GM12878 (cell line): ENCODE results near the gene SCG3. TPM values are rescaled to one million over a fixed set of nuclear protein-coding genes. Genes with fewer than 3 reads are reported as not detected.

Source experiments
- ATAC-seq: fragments of 200-7000 bp; cut with Tn5 transposase; 3 replicates; pipeline ENCODE4 v1.9.1; 2020; ENCODE audit warnings: mild to moderate bottlenecking, moderate library complexity
- BruUV-seq: library from RNA; stranded (reverse); fragments of 400-500 nt; replicated peaks from 2 replicates; lab custom pipeline; 2021; lab: Mats Ljungman, UMichigan
- CTCF ChIA-PET: fragments of 300-600 bp; sonication (Branson Sonifier 250); formaldehyde crosslinking; extraction: SDS; loops from one replicate; lab custom pipeline; 2021; ENCODE audit warnings: inconsistent platforms; lab: Yijun Ruan, JAX
- POLR2A ChIA-PET: fragments of 350-600 bp; formaldehyde crosslinking; extraction: SDS; loops from one replicate; lab custom pipeline; 2021; ENCODE audit warnings: inconsistent platforms; lab: Charles Lee
- RAD21 ChIA-PET: fragments of 300-600 bp; sonication (Branson Sonifier 250); formaldehyde crosslinking; loops from one replicate; lab custom pipeline; 2023; ENCODE audit warnings: antibody characterized with exemption; ENCODE audit not compliant: unreplicated experiment; lab: Charles Lee
- SMC1A ChIA-PET: fragments of 300-600 bp; sonication (Branson Sonifier 250); formaldehyde crosslinking; loops from one replicate; lab custom pipeline; 2023; ENCODE audit not compliant: unreplicated experiment, uncharacterized antibody; lab: Charles Lee
- DNase-seq: peaks from one replicate; pipeline ENCODE4 v3.0.0-alpha.2; 2011; ENCODE audit warnings: low read depth, low spot score
- FAIRE-seq: peaks from 3 replicates; lab custom pipeline; 2011; peaks lifted over from hg19 to GRCh38; lab: Jason Lieb, UNC
- H2AFZ ChIP-seq: 2 replicates; pipeline ENCODE4 v1.6.0; 2011; ENCODE audit warnings: low read depth, low read length, control low read depth; ENCODE audit not compliant: control insufficient read depth
- H3K27ac ChIP-seq: 2 replicates; pipeline ENCODE4 v1.5.1; 2011; ENCODE audit warnings: control low read depth; ENCODE audit not compliant: control insufficient read depth, insufficient read depth
- H3K27me3 ChIP-seq, 2 experiments: replicated peaks in 1 of 2; 2 replicates each; pipeline versions ENCODE4 v1.6.0 to v1.6.1; 2011; ENCODE audit warnings: low read length in 1 of 2; ENCODE audit not compliant: control insufficient read depth in 2 of 2, insufficient read depth in 2 of 2
- H3K36me3 ChIP-seq, 2 experiments: 2 replicates each; pipeline ENCODE4 v1.5.1; 2011; ENCODE audit warnings: low read length in 1 of 2; ENCODE audit not compliant: control insufficient read depth in 2 of 2, insufficient read depth in 2 of 2
- H3K4me1 ChIP-seq: 2 replicates; pipeline ENCODE4 v1.6.1; 2011; ENCODE audit warnings: mild to moderate bottlenecking, low read length, moderate library complexity, mixed read lengths; ENCODE audit not compliant: control insufficient read depth, insufficient read depth
- H3K4me2 ChIP-seq: 2 replicates; pipeline ENCODE4 v1.6.0; 2011; ENCODE audit warnings: control low read depth; ENCODE audit not compliant: control insufficient read depth, insufficient read depth
- H3K4me3 ChIP-seq: fragments of 200-600 bp; sonication (generic); 2 replicates; pipeline ENCODE4 v1.5.1; 2016
- H3K79me2 ChIP-seq: 2 replicates; pipeline ENCODE4 v1.6.0; 2011; ENCODE audit warnings: low read length; ENCODE audit not compliant: control insufficient read depth, insufficient read depth
- H3K9ac ChIP-seq: 2 replicates; pipeline ENCODE4 v1.8.0; 2011; ENCODE audit warnings: low read length, control low read depth, mixed read lengths; ENCODE audit not compliant: control insufficient read depth, insufficient read depth
- H3K9me3 ChIP-seq: replicated peaks from 3 replicates; pipeline ENCODE4 v1.5.1; 2011; ENCODE audit warnings: mild to moderate bottlenecking, low read length; ENCODE audit not compliant: control insufficient read depth, insufficient read depth
- H4K20me1 ChIP-seq: 2 replicates; pipeline ENCODE4 v1.6.0; 2011; ENCODE audit not compliant: control insufficient read depth, insufficient read depth
- BRCA1 ChIP-seq: IDR thresholded peaks from 2 replicates; pipeline ENCODE4 v1.6.1; 2011; ENCODE audit warnings: low read depth, low read length, improper control_type of control experiment
- CBFB ChIP-seq: IDR thresholded peaks from 2 replicates; pipeline ENCODE4 v1.6.1; 2016; ENCODE audit warnings: antibody characterized with exemption, low read depth
- GABPA ChIP-seq: IDR thresholded peaks from 2 replicates; pipeline ENCODE4 v1.6.1; 2014; ENCODE audit warnings: antibody characterized with exemption, low read depth, mild to moderate bottlenecking, inconsistent platforms
- GATAD2B ChIP-seq: fragments of 450-650 bp; conservative IDR thresholded peaks from 2 replicates; pipeline ENCODE4 v1.6.1; 2017; ENCODE audit warnings: low read depth, mild to moderate bottlenecking, moderate library complexity
- KAT2A ChIP-seq: conservative IDR thresholded peaks from 2 replicates; pipeline ENCODE4 v1.6.1; 2011; ENCODE audit warnings: low read depth, low read length; ENCODE audit not compliant: control insufficient read depth
- MEF2A ChIP-seq: IDR thresholded peaks from 2 replicates; pipeline ENCODE4 v1.6.1; 2011; ENCODE audit warnings: low read depth, mild to moderate bottlenecking, low read length, moderate library complexity; ENCODE audit not compliant: insufficient read depth
- MXI1 ChIP-seq: fragments of 150-350 bp; IDR thresholded peaks from 2 replicates; pipeline ENCODE4 v1.6.1; 2011; ENCODE audit warnings: low read depth, mild to moderate bottlenecking, inconsistent platforms, low read length, improper control_type of control experiment
- NR2C1 ChIP-seq: fragments of 450-650 bp; IDR thresholded peaks from 2 replicates; pipeline ENCODE4 v1.6.1; 2017; ENCODE audit warnings: antibody characterized with exemption, mild to moderate bottlenecking, moderate library complexity
- PAX5 ChIP-seq: IDR thresholded peaks from 2 replicates; pipeline ENCODE4 v1.6.1; 2011; ENCODE audit warnings: low read depth, low read length, borderline replicate concordance
- POU2F2 ChIP-seq: IDR thresholded peaks from 3 replicates; pipeline ENCODE4 v1.6.1; 2011; ENCODE audit warnings: low read depth, mild to moderate bottlenecking, low read length, borderline replicate concordance
- WGBS: methylation state at CpG from one replicate; pipeline ENCODE4 v1.1.6; 2016; ENCODE audit warnings: low lambda C conversion rate; ENCODE audit not compliant: insufficient replicate concordance, insufficient coverage; ENCODE audit errors: missing lambda C conversion rate; 5-methylcytosine and 5-hydroxymethylcytosine counted together
- in situ Hi-C: fragments of 300-500 bp; cut with MboI; formaldehyde crosslinking; loops from 9 replicates; pipeline ENCODE4 v1.14.3; 2018; ENCODE audit warnings: mixed read lengths
- intact Hi-C: fragments of 100-400 bp; cut with micrococcal nuclease; formaldehyde crosslinking; loops from one replicate; pipeline ENCODE4 v1.14.2; 2022; ENCODE audit not compliant: unreplicated experiment
- polyA plus RNA-seq, 11 experiments: library from polyadenylated mRNA; depleted of rRNA in 4 of 11; unstranded in 6 of 11; stranded (reverse) in 5 of 11; fragments of >200 nt; fragmentation: Nextera tagmentation in 4 of 11; fragmentation: Illumina TruSeq in 1 of 11; extraction: Ambion mirVana in 4 of 11; extraction: Trizol in 1 of 11; gene quantifications; 1 replicate in 1 of 11; 2 replicates in 10 of 11; pipeline versions ENCODE4 v1.2.1 to v1.2.3, GENCODE V29; 2011 to 2016; ENCODE audit warnings: inconsistent platforms in 2 of 11, missing spikeins in 2 of 11, low read depth in 1 of 11
- total RNA-seq, 4 experiments: library from RNA; depleted of rRNA in 3 of 4; stranded (reverse); fragments of >200 nt in 3 of 4; fragmentation: Illumina TruSeq in 1 of 4; extraction: Trizol in 1 of 4; gene quantifications; 2 replicates each; pipeline versions ENCODE4 v1.2.1 to v1.2.3, GENCODE V29; 2013 to 2021
- TF ChIP-seq, protein P1 (sequence below): IDR thresholded peaks from 2 replicates; pipeline ENCODE4 v1.6.1; 2012; ENCODE audit warnings: low read depth, low read length, improper control_type of control experiment
- TF ChIP-seq, protein P2 (sequence below): fragments of 450-650 bp; IDR thresholded peaks from 2 replicates; pipeline ENCODE4 v1.6.1; 2018; ENCODE audit warnings: mild to moderate bottlenecking, low read depth, moderate library complexity; ENCODE audit not compliant: partially characterized antibody
- TF ChIP-seq, protein P3 (sequence below): IDR thresholded peaks from 2 replicates; pipeline ENCODE4 v1.6.1; 2011; ENCODE audit warnings: low read depth, mild to moderate bottlenecking, low read length, moderate library complexity, borderline replicate concordance; ENCODE audit errors: extremely low read depth
- TF ChIP-seq, protein P4 (sequence below): fragments of 450-650 bp; IDR thresholded peaks from 2 replicates; pipeline ENCODE4 v1.6.1; 2017; ENCODE audit warnings: borderline replicate concordance
- TF ChIP-seq, protein P5 (sequence below): IDR thresholded peaks from 2 replicates; pipeline ENCODE4 v1.6.1; 2011; ENCODE audit warnings: low read depth, low read length, improper control_type of control experiment, borderline replicate concordance
- TF ChIP-seq, protein P6 (sequence below): fragments of 450-650 bp; IDR thresholded peaks from 2 replicates; pipeline ENCODE4 v1.6.1; 2017; ENCODE audit warnings: low read depth, mild to moderate bottlenecking, moderate library complexity

The SCG3 gene
- total and polyA plus RNA-seq, 10 of the 15 experiments (the other 5 are each of a cell fraction or from before 2014, with no cell fraction given): 0.03 to 0.15 (median 0.04) TPM; not detected in 7

DNA sequence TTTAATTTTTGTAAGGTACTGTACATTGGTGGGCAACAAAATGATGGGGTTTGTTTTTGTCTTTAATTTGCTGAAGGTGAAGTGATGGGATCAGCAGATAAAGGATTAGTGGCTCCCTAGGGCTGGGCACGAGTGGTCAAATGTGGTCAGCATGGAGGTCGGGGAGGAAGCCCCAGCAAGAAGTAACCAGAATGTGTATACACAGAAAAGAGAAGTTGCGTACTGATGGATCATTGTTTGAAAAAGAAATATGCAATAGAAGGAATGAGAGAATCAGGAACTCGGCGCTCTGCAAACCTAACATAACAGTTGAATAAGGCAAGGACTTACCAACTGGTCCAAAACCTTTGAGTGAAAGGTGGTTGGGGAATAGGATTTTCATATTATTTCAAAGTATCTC is 71.6 kb downstream of the SCG3 start:
- H3K9me3 ChIP-seq: no peaks in the 10 kb centered on the region
- H3K27me3 ChIP-seq: peaks cover 0 to 2% of the 10 kb centered on the region in 2 experiments; a peak in 1 of 4 replicates
- H3K9ac ChIP-seq: no peak overlapping the region
- no peaks in the 10 kb centered on the region for H3K79me2 ChIP-seq
- H3K4me3 ChIP-seq: no peak overlapping the region
- no peak overlapping the region for H2AFZ ChIP-seq
- ChIA-PET SMC1A (interaction anchor here (0.8 kb wide), 1 partner anchor 107 kb away, joined by 3 read pairs; no protein-coding TSS in a partner anchor), POLR2A (no interaction called here), RAD21 (interaction anchor here (1.5 to 2.0 kb wide), 2 partner anchors 16 to 64 kb away, joined by 6 to 7 read pairs; no protein-coding TSS in a partner anchor), CTCF (interaction anchor here (1.5 kb wide), 1 partner anchor 8 kb away, joined by 4 read pairs; no protein-coding TSS in a partner anchor)
- H4K20me1 ChIP-seq: no peaks in the 10 kb centered on the region
- no peak overlapping the region; the same call in 1 of the 2 replicates for H3K4me2 ChIP-seq
- no peaks in the 10 kb centered on the region for H3K36me3 ChIP-seq
- FAIRE-seq (no peak), ATAC-seq (no peak), DNase-seq (no peak)
- WGBS: 86% methylated on average over 5 of the region's 5 CpGs
- no peaks in the 10 kb centered on the region for H3K4me1 ChIP-seq
- H3K27ac ChIP-seq: no peak overlapping the region
- in situ Hi-C loops (no loop called here), intact Hi-C loops (loop anchor here (2.0 kb wide), 1 partner anchor 20 kb away; no protein-coding TSS in a partner anchor)
- no TSS peak for BruUV-seq
- no peak for TF ChIP-seq BRCA1
- TF ChIP-seq MEF2A: no peak
- TF ChIP-seq, protein P1, sequence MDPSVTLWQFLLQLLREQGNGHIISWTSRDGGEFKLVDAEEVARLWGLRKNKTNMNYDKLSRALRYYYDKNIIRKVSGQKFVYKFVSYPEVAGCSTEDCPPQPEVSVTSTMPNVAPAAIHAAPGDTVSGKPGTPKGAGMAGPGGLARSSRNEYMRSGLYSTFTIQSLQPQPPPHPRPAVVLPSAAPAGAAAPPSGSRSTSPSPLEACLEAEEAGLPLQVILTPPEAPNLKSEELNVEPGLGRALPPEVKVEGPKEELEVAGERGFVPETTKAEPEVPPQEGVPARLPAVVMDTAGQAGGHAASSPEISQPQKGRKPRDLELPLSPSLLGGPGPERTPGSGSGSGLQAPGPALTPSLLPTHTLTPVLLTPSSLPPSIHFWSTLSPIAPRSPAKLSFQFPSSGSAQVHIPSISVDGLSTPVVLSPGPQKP: no peak
- no peak for TF ChIP-seq MXI1
- no peak for TF ChIP-seq PAX5
- TF ChIP-seq GABPA: no peak
- TF ChIP-seq, protein P2, sequence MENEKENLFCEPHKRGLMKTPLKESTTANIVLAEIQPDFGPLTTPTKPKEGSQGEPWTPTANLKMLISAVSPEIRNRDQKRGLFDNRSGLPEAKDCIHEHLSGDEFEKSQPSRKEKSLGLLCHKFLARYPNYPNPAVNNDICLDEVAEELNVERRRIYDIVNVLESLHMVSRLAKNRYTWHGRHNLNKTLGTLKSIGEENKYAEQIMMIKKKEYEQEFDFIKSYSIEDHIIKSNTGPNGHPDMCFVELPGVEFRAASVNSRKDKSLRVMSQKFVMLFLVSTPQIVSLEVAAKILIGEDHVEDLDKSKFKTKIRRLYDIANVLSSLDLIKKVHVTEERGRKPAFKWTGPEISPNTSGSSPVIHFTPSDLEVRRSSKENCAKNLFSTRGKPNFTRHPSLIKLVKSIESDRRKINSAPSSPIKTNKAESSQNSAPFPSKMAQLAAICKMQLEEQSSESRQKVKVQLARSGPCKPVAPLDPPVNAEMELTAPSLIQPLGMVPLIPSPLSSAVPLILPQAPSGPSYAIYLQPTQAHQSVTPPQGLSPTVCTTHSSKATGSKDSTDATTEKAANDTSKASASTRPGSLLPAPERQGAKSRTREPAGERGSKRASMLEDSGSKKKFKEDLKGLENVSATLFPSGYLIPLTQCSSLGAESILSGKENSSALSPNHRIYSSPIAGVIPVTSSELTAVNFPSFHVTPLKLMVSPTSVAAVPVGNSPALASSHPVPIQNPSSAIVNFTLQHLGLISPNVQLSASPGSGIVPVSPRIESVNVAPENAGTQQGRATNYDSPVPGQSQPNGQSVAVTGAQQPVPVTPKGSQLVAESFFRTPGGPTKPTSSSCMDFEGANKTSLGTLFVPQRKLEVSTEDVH: no peak
- TF ChIP-seq GATAD2B: no peak
- no peak for TF ChIP-seq NR2C1
- TF ChIP-seq CBFB: no peak
- TF ChIP-seq, protein P3, sequence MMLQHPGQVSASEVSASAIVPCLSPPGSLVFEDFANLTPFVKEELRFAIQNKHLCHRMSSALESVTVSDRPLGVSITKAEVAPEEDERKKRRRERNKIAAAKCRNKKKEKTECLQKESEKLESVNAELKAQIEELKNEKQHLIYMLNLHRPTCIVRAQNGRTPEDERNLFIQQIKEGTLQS: no peak
- TF ChIP-seq KAT2A: no peak
- TF ChIP-seq POU2F2: no peak
- TF ChIP-seq, protein P4, sequence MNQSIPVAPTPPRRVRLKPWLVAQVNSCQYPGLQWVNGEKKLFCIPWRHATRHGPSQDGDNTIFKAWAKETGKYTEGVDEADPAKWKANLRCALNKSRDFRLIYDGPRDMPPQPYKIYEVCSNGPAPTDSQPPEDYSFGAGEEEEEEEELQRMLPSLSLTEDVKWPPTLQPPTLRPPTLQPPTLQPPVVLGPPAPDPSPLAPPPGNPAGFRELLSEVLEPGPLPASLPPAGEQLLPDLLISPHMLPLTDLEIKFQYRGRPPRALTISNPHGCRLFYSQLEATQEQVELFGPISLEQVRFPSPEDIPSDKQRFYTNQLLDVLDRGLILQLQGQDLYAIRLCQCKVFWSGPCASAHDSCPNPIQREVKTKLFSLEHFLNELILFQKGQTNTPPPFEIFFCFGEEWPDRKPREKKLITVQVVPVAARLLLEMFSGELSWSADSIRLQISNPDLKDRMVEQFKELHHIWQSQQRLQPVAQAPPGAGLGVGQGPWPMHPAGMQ: no peak
- TF ChIP-seq, protein P5, sequence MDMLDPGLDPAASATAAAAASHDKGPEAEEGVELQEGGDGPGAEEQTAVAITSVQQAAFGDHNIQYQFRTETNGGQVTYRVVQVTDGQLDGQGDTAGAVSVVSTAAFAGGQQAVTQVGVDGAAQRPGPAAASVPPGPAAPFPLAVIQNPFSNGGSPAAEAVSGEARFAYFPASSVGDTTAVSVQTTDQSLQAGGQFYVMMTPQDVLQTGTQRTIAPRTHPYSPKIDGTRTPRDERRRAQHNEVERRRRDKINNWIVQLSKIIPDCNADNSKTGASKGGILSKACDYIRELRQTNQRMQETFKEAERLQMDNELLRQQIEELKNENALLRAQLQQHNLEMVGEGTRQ: no peak
- TF ChIP-seq, protein P6, sequence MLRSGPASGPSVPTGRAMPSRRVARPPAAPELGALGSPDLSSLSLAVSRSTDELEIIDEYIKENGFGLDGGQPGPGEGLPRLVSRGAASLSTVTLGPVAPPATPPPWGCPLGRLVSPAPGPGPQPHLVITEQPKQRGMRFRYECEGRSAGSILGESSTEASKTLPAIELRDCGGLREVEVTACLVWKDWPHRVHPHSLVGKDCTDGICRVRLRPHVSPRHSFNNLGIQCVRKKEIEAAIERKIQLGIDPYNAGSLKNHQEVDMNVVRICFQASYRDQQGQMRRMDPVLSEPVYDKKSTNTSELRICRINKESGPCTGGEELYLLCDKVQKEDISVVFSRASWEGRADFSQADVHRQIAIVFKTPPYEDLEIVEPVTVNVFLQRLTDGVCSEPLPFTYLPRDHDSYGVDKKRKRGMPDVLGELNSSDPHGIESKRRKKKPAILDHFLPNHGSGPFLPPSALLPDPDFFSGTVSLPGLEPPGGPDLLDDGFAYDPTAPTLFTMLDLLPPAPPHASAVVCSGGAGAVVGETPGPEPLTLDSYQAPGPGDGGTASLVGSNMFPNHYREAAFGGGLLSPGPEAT: no peak
